ENCODE data around the gene USP44. TPM values are rescaled to one million over a fixed set of nuclear protein-coding genes. Genes with fewer than 3 reads are reported as not detected.
A peak's percentile ranks its signal among the peaks of the same experiment; 100 is the strongest.

USP44 gene
- total and polyA plus RNA-seq, 10 of the 15 experiments (the other 5 are each of a cell fraction or from before 2014, with no cell fraction given), result 0.02 to 0.26 (median 0.12) TPM; not detected in 6

DNA sequence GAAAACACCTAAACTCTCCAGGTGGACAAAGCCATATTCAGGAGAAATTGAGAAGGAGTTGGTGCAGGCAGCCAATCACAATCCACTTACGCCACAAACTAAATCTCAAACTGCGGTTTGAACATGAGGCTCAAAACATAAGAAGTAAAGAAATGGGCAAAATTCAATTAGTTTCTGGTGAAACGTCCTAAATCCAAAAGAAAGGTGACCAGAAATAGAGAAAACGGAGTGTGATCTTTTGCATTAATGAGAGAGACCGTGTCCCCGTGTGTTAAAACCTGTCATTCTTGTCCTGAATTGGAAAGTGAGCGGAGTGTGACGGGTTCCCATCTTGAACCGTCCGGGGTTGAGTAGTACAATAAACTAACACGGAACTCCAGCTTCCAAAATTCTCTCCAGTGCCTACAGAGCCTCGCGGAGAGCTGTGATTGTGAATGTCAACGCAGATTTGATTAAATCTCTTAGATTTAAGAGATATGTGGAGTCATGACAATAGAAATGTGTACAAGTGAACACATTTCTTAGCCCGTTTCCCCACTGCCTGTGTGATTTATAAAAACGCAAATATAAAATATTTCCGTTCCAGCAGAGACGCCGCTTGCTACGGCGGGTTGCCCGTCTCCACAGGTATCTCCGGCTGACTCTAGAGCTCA is 77.9 kb downstream of the USP44 start:
- Histone ChIP-seq H3K36me3 (ENCODE audit: control insufficient read depth in 2 of 2, insufficient read depth in 2 of 2, low read length in 1 of 2) (peaks cover 0 to 11% of the 10 kb centered on the region in 2 experiments; a peak in 1 of 4 replicates), H3K27me3 (replicated peaks in 1 of 2; ENCODE audit: control insufficient read depth in 2 of 2, insufficient read depth in 2 of 2, low read length in 1 of 2) (no peaks in the 10 kb centered on the region), H4K20me1 (ENCODE audit: control insufficient read depth, insufficient read depth) (no peaks in the 10 kb centered on the region), H3K4me3 (peak overlapping the region; percentile 98), H3K4me2 (ENCODE audit: control insufficient read depth, insufficient read depth) (peak overlapping the region; percentile 78), H3K27ac (ENCODE audit: control insufficient read depth, insufficient read depth) (peak overlapping the region; percentile 87), H3K4me1 (ENCODE audit: control insufficient read depth, insufficient read depth, low read length) (no peaks in the 10 kb centered on the region), H3K9ac (ENCODE audit: control insufficient read depth, insufficient read depth, low read length) (peak overlapping the region; percentile 99), H2AFZ (ENCODE audit: control insufficient read depth, low read depth, low read length) (peak overlapping the region; percentile 90), H3K79me2 (ENCODE audit: control insufficient read depth, insufficient read depth, low read length) (peaks cover 45% of the 10 kb centered on the region), H3K9me3 (replicated peaks; ENCODE audit: control insufficient read depth, insufficient read depth, low read length) (no peaks in the 10 kb centered on the region)
- TSS peak; percentile 97 for BruUV-seq (replicated peaks)
- SMC1A ChIA-PET (ENCODE audit: uncharacterized antibody, unreplicated experiment), result interaction anchor here (0.5 to 2.4 kb wide), 6 partner anchors 9 to 256 kb away, joined by 3 to 12 read pairs (median 4); partner anchors contain the start of genes FGD6 and VEZT
- POLR2A ChIA-PET, result interaction anchor here (0.5 to 1.5 kb wide), 4 partner anchors 9 to 1585 kb away, joined by 4 read pairs; partner anchors contain the start of gene FGD6
- ATAC-seq (peak; percentile 33), DNase-seq (ENCODE audit: low read depth, low spot score) (peak; percentile 17), FAIRE-seq (no peak)
- CTCF ChIA-PET, result interaction anchor here (0.9 to 1.6 kb wide), 5 partner anchors 13 to 356 kb away, joined by 3 to 6 read pairs (median 4); no protein-coding TSS in a partner anchor
- intact Hi-C loops (cut with micrococcal nuclease; ENCODE audit: unreplicated experiment), result no loop called here
- RAD21 ChIA-PET (ENCODE audit: unreplicated experiment), result interaction anchor here (0.7 to 1.9 kb wide), 7 partner anchors 26 to 1212 kb away, joined by 3 to 9 read pairs (median 5); partner anchors contain the start of genes FGD6, NR2C1 and VEZT
- TF ChIP-seq IKZF2 (IDR thresholded peaks at IDR 0.05) (no peak), MTA3 (IDR thresholded peaks at IDR 0.05; ENCODE audit: borderline replicate concordance, low read length) (peak; percentile 59; the same call in 1 of the 2 replicates), RUNX3 (IDR thresholded peaks at IDR 0.05; ENCODE audit: low read length) (peak; percentile 64), JUNB (IDR thresholded peaks at IDR 0.05) (no peak), STAT3 (IDR thresholded peaks at IDR 0.05; ENCODE audit: low read depth, low read length) (peak; percentile 16; the same call in 1 of the 2 replicates), CBX5 (IDR thresholded peaks at IDR 0.05; ENCODE audit: low read depth) (0 out of 2 replicates have a peak, but pooled peaks have one; percentile 2), MLLT1 (IDR thresholded peaks at IDR 0.05) (0 out of 2 replicates have a peak, but pooled peaks have one; percentile 12), NRF1 (conservative IDR thresholded peaks at IDR 0.05; ENCODE audit: low read depth, low read length) (no peak), NKRF (conservative IDR thresholded peaks at IDR 0.05) (peak; percentile 44; the same call in 1 of the 2 replicates), PAX5 (IDR thresholded peaks at IDR 0.05; ENCODE audit: borderline replicate concordance, low read depth, low read length) (peak; percentile 73; the same call in 1 of the 2 replicates), CHD4 (IDR thresholded peaks at IDR 0.05) (no peak), PAX8 (IDR thresholded peaks at IDR 0.05) (0 out of 2 replicates have a peak, but pooled peaks have one; percentile 56), NFYB (IDR thresholded peaks at IDR 0.05; ENCODE audit: insufficient read depth, low read depth, low read length) (0 out of 2 replicates have a peak, but pooled peaks have one; percentile 50)
- TF ChIP-seq, protein P1, sequence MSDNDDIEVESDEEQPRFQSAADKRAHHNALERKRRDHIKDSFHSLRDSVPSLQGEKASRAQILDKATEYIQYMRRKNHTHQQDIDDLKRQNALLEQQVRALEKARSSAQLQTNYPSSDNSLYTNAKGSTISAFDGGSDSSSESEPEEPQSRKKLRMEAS (IDR thresholded peaks at IDR 0.05; ENCODE audit: low read depth, low read length), result no peak
- TF ChIP-seq, protein P2, sequence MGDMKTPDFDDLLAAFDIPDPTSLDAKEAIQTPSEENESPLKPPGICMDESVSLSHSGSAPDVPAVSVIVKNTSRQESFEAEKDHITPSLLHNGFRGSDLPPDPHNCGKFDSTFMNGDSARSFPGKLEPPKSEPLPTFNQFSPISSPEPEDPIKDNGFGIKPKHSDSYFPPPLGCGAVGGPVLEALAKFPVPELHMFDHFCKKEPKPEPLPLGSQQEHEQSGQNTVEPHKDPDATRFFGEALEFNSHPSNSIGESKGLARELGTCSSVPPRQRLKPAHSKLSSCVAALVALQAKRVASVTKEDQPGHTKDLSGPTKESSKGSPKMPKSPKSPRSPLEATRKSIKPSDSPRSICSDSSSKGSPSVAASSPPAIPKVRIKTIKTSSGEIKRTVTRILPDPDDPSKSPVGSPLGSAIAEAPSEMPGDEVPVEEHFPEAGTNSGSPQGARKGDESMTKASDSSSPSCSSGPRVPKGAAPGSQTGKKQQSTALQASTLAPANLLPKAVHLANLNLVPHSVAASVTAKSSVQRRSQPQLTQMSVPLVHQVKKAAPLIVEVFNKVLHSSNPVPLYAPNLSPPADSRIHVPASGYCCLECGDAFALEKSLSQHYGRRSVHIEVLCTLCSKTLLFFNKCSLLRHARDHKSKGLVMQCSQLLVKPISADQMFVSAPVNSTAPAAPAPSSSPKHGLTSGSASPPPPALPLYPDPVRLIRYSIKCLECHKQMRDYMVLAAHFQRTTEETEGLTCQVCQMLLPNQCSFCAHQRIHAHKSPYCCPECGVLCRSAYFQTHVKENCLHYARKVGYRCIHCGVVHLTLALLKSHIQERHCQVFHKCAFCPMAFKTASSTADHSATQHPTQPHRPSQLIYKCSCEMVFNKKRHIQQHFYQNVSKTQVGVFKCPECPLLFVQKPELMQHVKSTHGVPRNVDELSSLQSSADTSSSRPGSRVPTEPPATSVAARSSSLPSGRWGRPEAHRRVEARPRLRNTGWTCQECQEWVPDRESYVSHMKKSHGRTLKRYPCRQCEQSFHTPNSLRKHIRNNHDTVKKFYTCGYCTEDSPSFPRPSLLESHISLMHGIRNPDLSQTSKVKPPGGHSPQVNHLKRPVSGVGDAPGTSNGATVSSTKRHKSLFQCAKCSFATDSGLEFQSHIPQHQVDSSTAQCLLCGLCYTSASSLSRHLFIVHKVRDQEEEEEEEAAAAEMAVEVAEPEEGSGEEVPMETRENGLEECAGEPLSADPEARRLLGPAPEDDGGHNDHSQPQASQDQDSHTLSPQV (IDR thresholded peaks at IDR 0.05), result no peak
- in situ Hi-C loops (cut with MboI), result no loop called here
- 1% methylated on average over 23 of the region's 23 CpGs for WGBS (ENCODE audit: insufficient coverage, insufficient replicate concordance, low lambda C conversion rate, missing lambda C conversion rate)

Data from GM12878 (cell line).